Sigmoid colon (tissue), 7 donors: ENCODE data around the gene TEX55. TPM values are rescaled to one million over a fixed set of nuclear protein-coding genes. Genes with fewer than 3 reads are reported as not detected.
"Not testable (repeated sequence)": the region's sequence is repeated elsewhere in the genome, so short reads cannot be mapped to it uniquely, and the experiment has no call there.

ENCODE experiments used
- DNase-seq: peaks from one replicate; pipeline ENCODE4 v3.0.0-alpha.2; 2019
- H3K27ac ChIP-seq, 4 donors: fragments of 200-600 bp; sonication (generic); one replicate each; pipeline ENCODE4 v1.5.1; 2016 to 2019; ENCODE audit warnings: mild to moderate bottlenecking in 1 of 4
- H3K27me3 ChIP-seq, 3 donors: fragments of 200-600 bp; sonication (generic); one replicate each; pipeline ENCODE4 v1.5.1; 2019; ENCODE audit warnings: mild to moderate bottlenecking in 1 of 3
- H3K36me3 ChIP-seq, 4 donors: fragments of 200-600 bp; sonication (generic); one replicate each; pipeline ENCODE4 v1.5.1; 2016 to 2019
- H3K4me1 ChIP-seq, 4 donors: fragments of 200-600 bp; sonication (generic); one replicate each; pipeline ENCODE4 v1.5.1; 2017 to 2019
- H3K4me3 ChIP-seq, 4 donors: fragments of 200-600 bp; sonication (generic); one replicate each; pipeline ENCODE4 v1.5.1; 2017 to 2019; ENCODE audit warnings: mild to moderate bottlenecking in 2 of 4, moderate library complexity in 1 of 4
- H3K9me3 ChIP-seq, 4 donors: fragments of 200-600 bp in 3 of 4; sonication (generic) in 3 of 4; one replicate each; pipeline versions ENCODE4 v1.5.1 to v1.6.1; 2013 to 2019
- CTCF ChIP-seq, 4 experiments: fragments of 450-650 bp in 3 of 4; fragments of 200-600 bp in 1 of 4; IDR thresholded peaks; one replicate each; pipeline ENCODE4 v1.5.1; 2016 to 2019; ENCODE audit warnings: antibody characterized with exemption in 4 of 4, mild to moderate bottlenecking in 3 of 4, moderate library complexity in 2 of 4
- EP300 ChIP-seq, 4 donors: sonication (generic); formaldehyde crosslinking; IDR thresholded peaks; one replicate each; pipeline ENCODE4 v1.6.1; 2017; ENCODE audit warnings: antibody characterized with exemption in 4 of 4
- POLR2A ChIP-seq, 2 donors: fragments of 450-650 bp; IDR thresholded peaks; one replicate each; pipeline ENCODE4 v1.6.1; 2016; ENCODE audit warnings: antibody characterized with exemption in 2 of 2, mild to moderate bottlenecking in 2 of 2, moderate library complexity in 2 of 2
- POLR2AphosphoS5 ChIP-seq, 4 donors: sonication (generic); formaldehyde crosslinking; IDR thresholded peaks; one replicate each; pipeline ENCODE4 v1.6.1; 2017; ENCODE audit warnings: antibody characterized with exemption in 4 of 4
- WGBS, 2 donors: extraction: QIAGEN DNeasy Blood & Tissue Kit; methylation state at CpG; one replicate each; pipeline ENCODE4 v1.1.7; 2013; 5-methylcytosine and 5-hydroxymethylcytosine counted together
- intact Hi-C: fragments of 100-400 bp; cut with DNase I; formaldehyde crosslinking; loops from one replicate; pipeline ENCODE4 v1.15.1; 2023
- polyA plus RNA-seq, 3 donors: library from polyadenylated mRNA; stranded (reverse); fragments of 200-250 nt; gene quantifications; one replicate each; pipeline ENCODE4 v1.2.3, GENCODE V29; 2013
- total RNA-seq, 4 donors: library from RNA; depleted of rRNA; stranded (reverse); fragments of >200 nt; gene quantifications; one replicate each; pipeline ENCODE4 v1.1.0, GENCODE V29; 2016
- donor health status: healthy with polysubstance abuse.
- donor health status: Bipolar disorder and iron deficiency.
- donor health status: healthy.

TEX55 gene
- total RNA-seq (not detected), polyA plus RNA-seq (not detected)

- no peaks in the 10 kb centered on the region for H3K4me1 ChIP-seq
- no peaks in the 10 kb centered on the region for H3K36me3 ChIP-seq
- no peak within 1 kb of the TSS for H3K27ac ChIP-seq
- intact Hi-C loops = loop anchor here (5.0 kb wide), 1 partner anchor 97 kb away; the partner anchor contains the start of gene B4GALT4
- H3K4me3 ChIP-seq = no peak within 1 kb of the TSS
- TF ChIP-seq EP300 (IDR thresholded peaks at IDR 0.05) (no peak), CTCF (IDR thresholded peaks at IDR 0.05) (peak in 2 of 4 experiments; percentile 33 to 36), POLR2AphosphoS5 (IDR thresholded peaks at IDR 0.05) (no peak), POLR2A (IDR thresholded peaks at IDR 0.05) (no peak)
- WGBS, 2 donors = 75 to 84% methylated on average over 23 of the region's 23 CpGs
- H3K9me3 ChIP-seq = no peaks in the 10 kb centered on the region
- DNase-seq = no peak
- no peaks in the 10 kb centered on the region for H3K27me3 ChIP-seq
Measured at GRCh38 chr3:119145500-119146167, at the start of gene TEX55. TEX55 (plus strand) TSS chr3:119146165; CDS start chr3:119146190, 25 bp downstream.

DNA sequence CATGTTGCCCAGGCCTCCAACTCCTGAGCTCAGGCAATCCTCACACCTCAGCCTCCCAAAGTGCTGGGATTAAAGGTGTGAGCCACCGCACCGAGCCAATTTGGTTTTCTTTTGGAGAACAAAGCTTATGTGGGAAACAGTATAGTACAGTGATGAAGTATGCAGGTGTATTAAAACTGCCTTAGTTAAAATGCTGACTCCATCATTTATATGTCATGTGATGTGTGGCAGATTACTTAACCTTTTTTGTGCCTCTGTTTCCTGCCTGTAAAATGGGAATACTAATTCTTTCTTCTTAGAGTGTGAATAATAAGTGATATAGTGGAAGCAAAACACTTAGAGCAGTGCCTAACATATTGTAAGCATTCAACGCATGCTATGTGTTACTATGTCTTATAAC, 48.0 kb upstream of the TEX55 start:
- Histone ChIP-seq H3K4me3 (no peak overlapping the region), H3K9me3 (no peaks in the 10 kb centered on the region), H3K4me1 (no peaks in the 10 kb centered on the region), H3K36me3 (no peaks in the 10 kb centered on the region), H3K27me3 (no peaks in the 10 kb centered on the region), H3K27ac (no peak overlapping the region)
- TF ChIP-seq EP300 (IDR thresholded peaks at IDR 0.05) = no peak
- no peak for DNase-seq
- WGBS, 2 donors = 93 to 94% methylated on average over 3 of the region's 3 CpGs
- intact Hi-C loops = loop anchor here (1.0 to 2.0 kb wide), 2 partner anchors 63 to 216 kb away; partner anchors contain the start of gene IGSF11

- intact Hi-C loops = loop anchor here (1.0 to 2.0 kb wide), 2 partner anchors 64 to 216 kb away; partner anchors contain the start of gene IGSF11
- Histone ChIP-seq H3K27ac (no peak overlapping the region), H3K4me1 (no peaks in the 10 kb centered on the region), H3K27me3 (no peaks in the 10 kb centered on the region), H3K36me3 (no peaks in the 10 kb centered on the region), H3K4me3 (no peak overlapping the region), H3K9me3 (no peaks in the 10 kb centered on the region)
- DNase-seq = no peak
- 25 to 30% methylated on average over 3 of the region's 3 CpGs for WGBS, 2 donors
- TF ChIP-seq CTCF (IDR thresholded peaks at IDR 0.05) (peak; percentile 36 to 63 (median 40)), POLR2AphosphoS5 (IDR thresholded peaks at IDR 0.05) (no peak)
Measured at GRCh38 chr3:119098619-119099222, 47.2 kb upstream of the TEX55 start.

- TF ChIP-seq POLR2A (IDR thresholded peaks at IDR 0.05) (no peak), EP300 (IDR thresholded peaks at IDR 0.05) (no peak), POLR2AphosphoS5 (IDR thresholded peaks at IDR 0.05) (no peak), CTCF (IDR thresholded peaks at IDR 0.05) (no peak)
- no peaks in the 10 kb centered on the region for H3K27me3 ChIP-seq
- intact Hi-C loops = loop anchor here (2.0 kb wide), 1 partner anchor 65 kb away; the partner anchor contains the start of gene IGSF11
- H3K4me3 ChIP-seq = no peak overlapping the region
- H3K36me3 ChIP-seq = no peaks in the 10 kb centered on the region
- WGBS, 2 donors = 58 to 66% methylated on average over 2 of the region's 2 CpGs
- DNase-seq = no peak
- H3K4me1 ChIP-seq = no peaks in the 10 kb centered on the region
- no peak overlapping the region for H3K27ac ChIP-seq
- no peaks in the 10 kb centered on the region for H3K9me3 ChIP-seq
Measured at GRCh38 chr3:119099785-119100184, 46.2 kb upstream of the TEX55 start.

DNA sequence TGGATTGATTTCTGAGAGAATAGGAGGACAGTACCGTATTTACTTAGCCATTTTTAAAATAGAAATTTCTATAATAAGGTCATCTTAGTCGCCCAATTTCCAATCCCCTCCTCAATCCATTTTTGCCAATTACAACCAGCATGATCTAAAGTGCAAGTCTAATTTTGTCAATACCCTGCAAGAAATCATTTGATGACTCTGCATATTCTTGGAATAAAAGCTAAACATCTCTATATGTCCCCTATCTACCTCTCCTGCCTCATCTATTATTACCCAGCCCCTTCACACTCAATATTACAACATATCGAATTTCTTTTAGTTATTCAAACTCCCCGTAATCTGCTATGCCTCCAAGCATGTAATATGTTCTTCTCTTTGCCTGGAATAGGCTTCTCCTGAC, 41.9 kb upstream of the TEX55 start:
- intact Hi-C loops = no loop called here
- H3K4me3 ChIP-seq = no peak overlapping the region
- no peak for DNase-seq

GRCh38 chr3:119118330-119118729, 27.6 kb upstream of the TEX55 start:
- H3K27me3 ChIP-seq, H3K9me3 ChIP-seq, H3K4me1 ChIP-seq, H3K27ac ChIP-seq, intact Hi-C loops, DNase-seq, H3K4me3 ChIP-seq, H3K36me3 ChIP-seq: not testable (repeated sequence)
- WGBS, 2 donors = 57 to 68% methylated on average over 3 of the region's 3 CpGs

More for the DNA sequence above, 41.9 kb upstream of the TEX55 start:
- no peaks in the 10 kb centered on the region for H3K4me1 ChIP-seq
- WGBS, 2 donors = 85 to 88% methylated on average over 4 of the region's 4 CpGs
- no peaks in the 10 kb centered on the region for H3K9me3 ChIP-seq
- H3K27ac ChIP-seq = no peak overlapping the region
- no peaks in the 10 kb centered on the region for H3K36me3 ChIP-seq
- TF ChIP-seq CTCF (IDR thresholded peaks at IDR 0.05) (no peak), POLR2AphosphoS5 (IDR thresholded peaks at IDR 0.05) (no peak), EP300 (IDR thresholded peaks at IDR 0.05) (no peak), POLR2A (IDR thresholded peaks at IDR 0.05) (no peak)
- no peaks in the 10 kb centered on the region for H3K27me3 ChIP-seq
